ENCODE measurements around the gene AK1. TPM values are rescaled to one million over a fixed set of nuclear protein-coding genes. Genes with fewer than 3 reads are reported as not detected.

The AK1 gene
- total and polyA plus RNA-seq, 9 of the 15 experiments (the other 6 are each of a cell fraction or from before 2014, with no cell fraction given): 10.1 to 71.8 (median 39.0) TPM

DNA sequence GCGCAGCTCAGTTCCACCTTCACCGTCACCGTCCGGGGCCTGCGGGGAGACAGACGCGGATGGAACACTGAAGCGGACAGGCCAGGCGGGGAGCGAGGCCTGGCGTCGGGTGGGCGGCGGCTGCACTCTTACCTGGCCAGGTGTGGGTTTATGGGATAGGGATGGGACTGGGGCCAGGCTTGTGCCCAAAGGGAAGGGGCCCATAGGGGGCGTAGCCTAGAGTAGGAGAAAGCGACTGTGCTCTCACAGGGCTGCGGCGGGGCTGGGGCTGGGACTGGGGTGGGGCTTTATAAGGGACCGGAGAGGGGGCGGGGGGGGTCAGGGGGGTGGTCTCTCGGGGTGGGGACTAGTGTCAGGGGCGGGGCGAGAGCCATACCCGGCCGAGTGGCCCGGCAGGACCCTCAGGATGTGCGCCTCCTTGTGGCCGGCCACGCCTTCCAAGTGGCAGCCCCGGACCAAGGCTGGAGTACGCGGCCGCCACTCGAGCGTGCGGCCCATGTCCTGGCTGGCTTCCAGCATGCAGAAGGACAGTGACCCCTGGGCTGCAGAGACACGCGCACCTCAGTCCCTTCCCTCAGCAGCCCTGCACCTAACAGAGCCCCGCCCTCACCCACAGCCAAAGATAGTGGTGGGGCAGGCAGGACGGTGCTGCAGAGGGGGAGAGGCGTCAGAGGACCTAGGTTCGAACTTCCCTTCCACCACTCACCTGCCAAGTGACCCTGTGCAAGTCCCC is 52.0 kb downstream of the AK1 start (continued):
- TF ChIP-seq ZNF431 (CRISPR knock-in tag; IDR thresholded peaks at IDR 0.05) (no peak), KDM1A (IDR thresholded peaks at IDR 0.05) (no peak), MTA2 (IDR thresholded peaks at IDR 0.05; ENCODE audit: low read depth) (no peak), CEBPB (tag; IDR thresholded peaks at IDR 0.05) (no peak), GABPB1 (CRISPR knock-in tag; IDR thresholded peaks at IDR 0.05) (no peak), RERE (CRISPR knock-in tag; IDR thresholded peaks at IDR 0.05; ENCODE audit: borderline replicate concordance) (no peak), ELF1 (tag; IDR thresholded peaks at IDR 0.05) (no peak), CBX2 (IDR thresholded peaks at IDR 0.05; ENCODE audit: insufficient read depth, low read length, poor library complexity, severe bottlenecking) (no peak), PTBP1 (IDR thresholded peaks at IDR 0.05; ENCODE audit: low read depth, low read length) (no peak), CHCHD3 (CRISPR knock-in tag; IDR thresholded peaks at IDR 0.05) (no peak), E2F1 (CRISPR knock-in tag; IDR thresholded peaks at IDR 0.05) (no peak), HEY1 (CRISPR knock-in tag; IDR thresholded peaks at IDR 0.05; ENCODE audit: borderline replicate concordance) (no peak), CC2D1A (IDR thresholded peaks at IDR 0.05) (no peak), THRA (IDR thresholded peaks at IDR 0.05) (no peak), RBFOX2 (IDR thresholded peaks at IDR 0.05; ENCODE audit: low read depth, low read length) (0 out of 2 replicates have a peak, but pooled peaks have one; percentile 37), ATF2 (CRISPR knock-in tag; IDR thresholded peaks at IDR 0.05) (no peak)
- TF ChIP-seq, protein P1, sequence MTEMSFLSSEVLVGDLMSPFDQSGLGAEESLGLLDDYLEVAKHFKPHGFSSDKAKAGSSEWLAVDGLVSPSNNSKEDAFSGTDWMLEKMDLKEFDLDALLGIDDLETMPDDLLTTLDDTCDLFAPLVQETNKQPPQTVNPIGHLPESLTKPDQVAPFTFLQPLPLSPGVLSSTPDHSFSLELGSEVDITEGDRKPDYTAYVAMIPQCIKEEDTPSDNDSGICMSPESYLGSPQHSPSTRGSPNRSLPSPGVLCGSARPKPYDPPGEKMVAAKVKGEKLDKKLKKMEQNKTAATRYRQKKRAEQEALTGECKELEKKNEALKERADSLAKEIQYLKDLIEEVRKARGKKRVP (CRISPR knock-in tag; IDR thresholded peaks at IDR 0.05): no peak
